Right ventricle myocardium inferior (tissue), 1 donor: Measurements from ENCODE around the gene PCDHA6. TPM values are rescaled to one million over a fixed set of nuclear protein-coding genes. Genes with fewer than 3 reads are reported as not detected.

Experiments
- total RNA-seq: library from RNA; stranded (reverse); fragmentation: NEBNext Ultra II Directional; extraction: Animal tissue kit (Norgen Biotek cat#: 25700); gene quantifications from one replicate; pipeline ENCODE4 v1.2.1, GENCODE V29; 2021
- donor health status: DM: no; HTN: yes; CAD: no; lungs with severe emphysema.

The PCDHA6 gene
- total RNA-seq, 1 donor from 2014 or later = not detected

Other genes with a start within 250 kb of the PCDHA6 start
- 46.1 TPM for gene CD14, start 194.8 kb upstream of the PCDHA6 start, total RNA-seq
- 4.2 TPM for gene TMCO6, start 188.5 kb upstream of the PCDHA6 start, total RNA-seq
- gene NDUFA2, start 180.3 kb upstream of the PCDHA6 start, total RNA-seq = 146 TPM
- 66.4 TPM for gene IK, start 180.1 kb upstream of the PCDHA6 start, total RNA-seq
- gene WDR55, start 163.1 kb upstream of the PCDHA6 start, total RNA-seq = 11.2 TPM
- 0.24 TPM for gene DND1, start 154.4 kb upstream of the PCDHA6 start, total RNA-seq
- 35.9 TPM for gene HARS1, start 136.6 kb upstream of the PCDHA6 start, total RNA-seq
- gene HARS2, start 136.5 kb upstream of the PCDHA6 start, total RNA-seq = 24.4 TPM
- 35.1 TPM for gene ZMAT2, start 127.5 kb upstream of the PCDHA6 start, total RNA-seq
- gene PCDHA1, start 41.8 kb upstream of the PCDHA6 start, total RNA-seq = not detected
- gene PCDHA2, start 33.1 kb upstream of the PCDHA6 start, total RNA-seq = not detected
- gene PCDHA3, start 26.9 kb upstream of the PCDHA6 start, total RNA-seq = 0.14 TPM
- 0.08 TPM for gene PCDHA4, start 20.9 kb upstream of the PCDHA6 start, total RNA-seq
- 0.05 TPM for gene PCDHA5, start 6.3 kb upstream of the PCDHA6 start, total RNA-seq
- not detected for gene PCDHA7, start 6.3 kb downstream of the PCDHA6 start, total RNA-seq
- not detected for gene PCDHA8, start 13.2 kb downstream of the PCDHA6 start, total RNA-seq
- not detected for gene PCDHA9, start 20.4 kb downstream of the PCDHA6 start, total RNA-seq
- gene PCDHA10, start 27.9 kb downstream of the PCDHA6 start, total RNA-seq = 0.11 TPM
- not detected for gene PCDHA11, start 41.0 kb downstream of the PCDHA6 start, total RNA-seq
- gene PCDHA12, start 47.3 kb downstream of the PCDHA6 start, total RNA-seq = not detected
- not detected for gene PCDHA13, start 54.2 kb downstream of the PCDHA6 start, total RNA-seq
- 0.11 TPM for gene PCDHAC1, start 98.3 kb downstream of the PCDHA6 start, total RNA-seq
- 0.30 TPM for gene PCDHAC2, start 138.5 kb downstream of the PCDHA6 start, total RNA-seq
- not detected for gene PCDHB1, start 223.4 kb downstream of the PCDHA6 start, total RNA-seq